Activated T-cell treated with anti-CD3 and anti-CD28 coated beads for 4 hours (primary cell): ENCODE measurements around the gene VWA7.
"Not testable (repeated sequence)": the region's sequence is repeated elsewhere in the genome, so short reads cannot be mapped to it uniquely, and the experiment has no call there.

Experiments used
- DNase-seq: peaks from one replicate; pipeline ENCODE4 v3.0.0-alpha.2; 2020

VWA7 gene

GRCh38 chr6:31776989-31777666, at the start of gene VWA7:
TSS of gene VWA7 (minus strand) at chr6:31777328. CDS start at chr6:31776779, 549 bp downstream.
- peak; percentile 65 for DNase-seq

GRCh38 chr6:31826793-31827285, 49.7 kb upstream of the VWA7 start:
- DNase-seq: no peak

GRCh38 chr6:31825553-31825952, 48.4 kb upstream of the VWA7 start:
- DNase-seq: no peak

- not testable (repeated sequence) for DNase-seq
Observed at GRCh38 chr6:31823592-31824196, 46.6 kb upstream of the VWA7 start.

- peak; percentile 43 for DNase-seq
Observed at GRCh38 chr6:31822036-31822821, 45.1 kb upstream of the VWA7 start.

- peak; percentile 57 for DNase-seq
Observed at GRCh38 chr6:31821301-31822035, 44.3 kb upstream of the VWA7 start.

GRCh38 chr6:31820399-31820798, 43.3 kb upstream of the VWA7 start:
- DNase-seq: not testable (repeated sequence)

- no peak for DNase-seq
Observed at GRCh38 chr6:31819871-31820299, 42.8 kb upstream of the VWA7 start.

GRCh38 chr6:31817929-31818511, 40.9 kb upstream of the VWA7 start:
- not testable (repeated sequence) for DNase-seq

- DNase-seq: not testable (repeated sequence)
Observed at GRCh38 chr6:31817133-31817928, 40.2 kb upstream of the VWA7 start.

- peak; percentile 45 for DNase-seq
Observed at GRCh38 chr6:31815025-31815838, 38.1 kb upstream of the VWA7 start, which contains the start of the genes HSPA1A and HSPA1L. TSS of gene HSPA1A (plus strand) at chr6:31815543. CDS start at chr6:31815757, 214 bp downstream. TSS of gene HSPA1L (minus strand) at chr6:31815283. CDS start at chr6:31811972, 3,311 bp downstream.

GRCh38 chr6:31814677-31815024, 37.5 kb upstream of the VWA7 start:
- DNase-seq: peak; percentile 57

GRCh38 chr6:31813465-31813849, 36.3 kb upstream of the VWA7 start:
- no peak for DNase-seq

GRCh38 chr6:31811645-31812044, 34.5 kb upstream of the VWA7 start:
- no peak for DNase-seq

- DNase-seq: not testable (repeated sequence)
Observed at GRCh38 chr6:31808599-31808998, 31.5 kb upstream of the VWA7 start.

- DNase-seq: peak; percentile 95
Observed at GRCh38 chr6:31806470-31807272, 29.5 kb upstream of the VWA7 start, which contains the start of gene LSM2. TSS of gene LSM2 (minus strand) at chr6:31806966. CDS start at chr6:31806757, 209 bp downstream.

GRCh38 chr6:31805939-31806469, 28.9 kb upstream of the VWA7 start:
- DNase-seq: no peak

GRCh38 chr6:31801031-31801927, 24.2 kb upstream of the VWA7 start:
- not testable (repeated sequence) for DNase-seq
